GM12874 (cell line): ENCODE results near the gene CCDC54.

Source experiments
- CTCF ChIP-seq: IDR thresholded peaks from 2 replicates; pipeline ENCODE4 v1.5.1; 2011; ENCODE audit warnings: low read depth, mild to moderate bottlenecking, control low read depth, low read length, moderate library complexity; ENCODE audit not compliant: insufficient read depth

CCDC54 gene

GRCh38 chr3:107392549-107393165, 15.4 kb downstream of the CCDC54 start:
- TF ChIP-seq CTCF: no peak

GRCh38 chr3:107394502-107394901, 17.3 kb downstream of the CCDC54 start:
- no peak for TF ChIP-seq CTCF

- no peak for TF ChIP-seq CTCF
Observed at GRCh38 chr3:107395066-107395465, 17.8 kb downstream of the CCDC54 start.

- no peak for TF ChIP-seq CTCF
Observed at GRCh38 chr3:107401301-107401700, 24.1 kb downstream of the CCDC54 start.

GRCh38 chr3:107402214-107402613, 25.0 kb downstream of the CCDC54 start:
- TF ChIP-seq CTCF: no peak

- no peak for TF ChIP-seq CTCF
Observed at GRCh38 chr3:107404727-107405469, 27.7 kb downstream of the CCDC54 start.

- no peak for TF ChIP-seq CTCF
Observed at GRCh38 chr3:107407355-107407754, 30.1 kb downstream of the CCDC54 start.
